NCI-H226 (cell line): ENCODE data around the gene ACTN1.
A peak's percentile ranks its signal among the peaks of the same experiment; 100 is the strongest.

Experiments
- DNase-seq: peaks from one replicate; pipeline ENCODE4 v3.0.0-alpha.2; 2015

ACTN1 gene

GRCh38 chr14:68968051-68968450 lies 11.1 kb downstream of the ACTN1 start:
- DNase-seq: no peak

- no peak for DNase-seq
These were observed 11.6 kb downstream of the ACTN1 start for GRCh38 chr14:68967459-68967940.

GRCh38 chr14:68966872-68967301 lies 12.2 kb downstream of the ACTN1 start:
- DNase-seq: no peak

- DNase-seq: no peak
These were observed 13.8 kb downstream of the ACTN1 start for GRCh38 chr14:68965261-68965761.

- DNase-seq: no peak
These were observed 14.6 kb downstream of the ACTN1 start for GRCh38 chr14:68964300-68965093.

GRCh38 chr14:68962681-68963080 lies 16.4 kb downstream of the ACTN1 start:
- no peak for DNase-seq

GRCh38 chr14:68961781-68962584 lies 17.1 kb downstream of the ACTN1 start:
- peak; percentile 93 for DNase-seq

- DNase-seq: no peak
These were observed 17.7 kb downstream of the ACTN1 start for GRCh38 chr14:68961361-68961760.

- no peak for DNase-seq
These were observed 19.0 kb downstream of the ACTN1 start for GRCh38 chr14:68960123-68960522.

GRCh38 chr14:68959035-68959434 lies 20.1 kb downstream of the ACTN1 start:
- DNase-seq: no peak

GRCh38 chr14:68958553-68958952 lies 20.5 kb downstream of the ACTN1 start:
- peak; percentile 30 for DNase-seq

- no peak for DNase-seq
These were observed 21.3 kb downstream of the ACTN1 start for GRCh38 chr14:68957775-68958174.

- DNase-seq: no peak
These were observed 22.4 kb downstream of the ACTN1 start for GRCh38 chr14:68956724-68957123.

- no peak for DNase-seq
These were observed 23.3 kb downstream of the ACTN1 start for GRCh38 chr14:68955851-68956179.

- no peak for DNase-seq
These were observed 23.8 kb downstream of the ACTN1 start for GRCh38 chr14:68955164-68955850.

GRCh38 chr14:68953196-68953555 lies 25.9 kb downstream of the ACTN1 start:
- no peak for DNase-seq

GRCh38 chr14:68952531-68953195 lies 26.4 kb downstream of the ACTN1 start:
- DNase-seq: no peak

- DNase-seq: no peak
These were observed 27.1 kb downstream of the ACTN1 start for GRCh38 chr14:68951800-68952530.

- peak; percentile 99 for DNase-seq
These were observed 27.9 kb downstream of the ACTN1 start for GRCh38 chr14:68951035-68951797.

- DNase-seq: no peak
These were observed 29.0 kb downstream of the ACTN1 start for GRCh38 chr14:68950111-68950510.

GRCh38 chr14:68949601-68949965 lies 29.5 kb downstream of the ACTN1 start:
- no peak for DNase-seq
